ENCODE results near the gene TELO2.

Gene TELO2

GRCh38 chr16:1492923-1493745 lies at the start of gene TELO2:
TELO2 (plus strand) TSS chr16:1493360; CDS start chr16:1494282, 922 bp downstream.
- DNase-seq (ENCODE audit: low read depth in 2 of 3, low spot score in 1 of 3): peak; percentile 75 to 83 (median 77)

- no peak for DNase-seq (ENCODE audit: low read depth in 2 of 3, low spot score in 1 of 3)
Observed at GRCh38 chr16:1443403-1443973, 49.7 kb upstream of the TELO2 start.

- DNase-seq (ENCODE audit: low read depth in 2 of 3, low spot score in 1 of 3): no peak
Observed at GRCh38 chr16:1443980-1444729, 49.0 kb upstream of the TELO2 start, which contains the start of gene CCDC154. CCDC154 (minus strand) TSS chr16:1444556; CDS start chr16:1444322, 234 bp downstream.

- no peak for DNase-seq (ENCODE audit: low read depth in 2 of 3, low spot score in 1 of 3)
Observed at GRCh38 chr16:1444730-1445517, 48.2 kb upstream of the TELO2 start.

GRCh38 chr16:1445518-1446203 lies 47.5 kb upstream of the TELO2 start:
- no peak for DNase-seq (ENCODE audit: low read depth in 2 of 3, low spot score in 1 of 3)

- no peak for DNase-seq (ENCODE audit: low read depth in 2 of 3, low spot score in 1 of 3)
Observed at GRCh38 chr16:1446296-1447080, 46.7 kb upstream of the TELO2 start.

- DNase-seq (ENCODE audit: low read depth in 2 of 3, low spot score in 1 of 3): no peak
Observed at GRCh38 chr16:1447965-1448364, 45.2 kb upstream of the TELO2 start.

- no peak for DNase-seq (ENCODE audit: low read depth in 2 of 3, low spot score in 1 of 3)
Observed at GRCh38 chr16:1448536-1449116, 44.5 kb upstream of the TELO2 start.

- no peak for DNase-seq (ENCODE audit: low read depth in 2 of 3, low spot score in 1 of 3)
Observed at GRCh38 chr16:1449201-1449788, 43.9 kb upstream of the TELO2 start.

GRCh38 chr16:1450218-1450617 lies 42.9 kb upstream of the TELO2 start:
- no peak for DNase-seq (ENCODE audit: low read depth in 2 of 3, low spot score in 1 of 3)

- no peak for DNase-seq (ENCODE audit: low read depth in 2 of 3, low spot score in 1 of 3)
Observed at GRCh38 chr16:1450841-1451240, 42.3 kb upstream of the TELO2 start.

- DNase-seq (ENCODE audit: low read depth in 2 of 3, low spot score in 1 of 3): no peak
Observed at GRCh38 chr16:1451702-1452392, 41.3 kb upstream of the TELO2 start.

GRCh38 chr16:1452530-1452929 lies 40.6 kb upstream of the TELO2 start:
- no peak for DNase-seq (ENCODE audit: low read depth in 2 of 3, low spot score in 1 of 3)

GRCh38 chr16:1453316-1453715 lies 39.8 kb upstream of the TELO2 start:
- DNase-seq (ENCODE audit: low read depth in 2 of 3, low spot score in 1 of 3): no peak

- no peak for DNase-seq (ENCODE audit: low read depth in 2 of 3, low spot score in 1 of 3)
Observed at GRCh38 chr16:1454561-1454960, 38.6 kb upstream of the TELO2 start.

GRCh38 chr16:1455190-1456171 lies 37.7 kb upstream of the TELO2 start:
- no peak for DNase-seq (ENCODE audit: low read depth in 2 of 3, low spot score in 1 of 3)

- no peak for DNase-seq (ENCODE audit: low read depth in 2 of 3, low spot score in 1 of 3)
Observed at GRCh38 chr16:1456951-1457350, 36.2 kb upstream of the TELO2 start.
